Measurements from ENCODE around the gene ARHGAP6. TPM values are rescaled to one million over a fixed set of nuclear protein-coding genes. Genes with fewer than 3 reads are reported as not detected.

ARHGAP6 gene
- total and polyA plus RNA-seq, 9 of the 15 experiments (the other 6 are each of a cell fraction or from before 2014, with no cell fraction given), result 12.5 to 63.6 (median 41.8) TPM

- TF ChIP-seq CHD1 (IDR thresholded peaks at IDR 0.05; ENCODE audit: low read length), result no peak
- no peak for TF ChIP-seq FOXP4 (CRISPR knock-in tag; IDR thresholded peaks at IDR 0.05; ENCODE audit: borderline replicate concordance)
- TF ChIP-seq CBFA2T2 (conservative IDR thresholded peaks at IDR 0.05), result peak; percentile 35; the same call in 1 of the 2 replicates
- peak; percentile 39; the same call in 1 of the 2 replicates for TF ChIP-seq STAT5A (IDR thresholded peaks at IDR 0.05; ENCODE audit: borderline replicate concordance, low read length)
- TF ChIP-seq CBX2 (IDR thresholded peaks at IDR 0.05; ENCODE audit: insufficient read depth, low read length, poor library complexity, severe bottlenecking), result no peak
- peak; percentile 79 for TF ChIP-seq ARID1B (IDR thresholded peaks at IDR 0.05)
- no peak for TF ChIP-seq HEY1 (CRISPR knock-in tag; IDR thresholded peaks at IDR 0.05; ENCODE audit: borderline replicate concordance)
- TF ChIP-seq SMARCB1 (IDR thresholded peaks at IDR 0.05; ENCODE audit: insufficient read length, low read depth), result no peak
- TF ChIP-seq TAL1 (IDR thresholded peaks at IDR 0.05), result peak; percentile 31; the same call in 1 of the 2 replicates
These were observed 246.6 kb downstream of the ARHGAP6 start (continued) for GRCh38 chrX:11419102-11419501.

- Histone ChIP-seq H3K9ac (ENCODE audit: insufficient read depth in 1 of 2, low read depth in 2 of 2, low read length in 2 of 2) (no peak overlapping the region), H3K9me3 (replicated peaks; ENCODE audit: control insufficient read depth, insufficient read depth, low read depth, low read length) (0 out of 2 replicates have a peak, but pooled peaks cover 2% of the 10 kb centered on the region), H3K27me3 (ENCODE audit: control insufficient read depth in 2 of 2, insufficient read depth in 2 of 2, low read length in 2 of 2) (no peaks in the 10 kb centered on the region), H3K4me1 (replicated peaks in 1 of 2; ENCODE audit: control insufficient read depth in 2 of 2, insufficient read depth in 2 of 2, low read length in 2 of 2) (peaks cover 3 to 78% of the 10 kb centered on the region in 2 experiments), H3K79me2 (ENCODE audit: control insufficient read depth, insufficient read depth, low read length) (peaks cover 99% of the 10 kb centered on the region), H3K27ac (ENCODE audit: extremely low read depth, low read depth, low read length) (no peak overlapping the region; the same call in 2 of the 3 replicates), H3K9me1 (ENCODE audit: control insufficient read depth, insufficient read depth, low read length) (no peaks in the 10 kb centered on the region), H3K4me2 (ENCODE audit: insufficient read depth, low read length) (no peak overlapping the region), H3K36me3 (ENCODE audit: control insufficient read depth, insufficient read depth, low read length) (peaks cover 52% of the 10 kb centered on the region), H3K4me3 (no peak overlapping the region), H2AFZ (ENCODE audit: low read depth, low read length) (no peak overlapping the region), H4K20me1 (replicated peaks; ENCODE audit: control insufficient read depth, insufficient read depth, low read length) (no peaks in the 10 kb centered on the region)
- CTCF ChIA-PET (ENCODE audit: low intra/inter-chr PET ratio), result no interaction called here
- intact Hi-C loops (cut with micrococcal nuclease), result no loop called here
- no peak for FAIRE-seq
- in situ Hi-C loops (cut with MboI), result no loop called here
- no peak for ATAC-seq
- TF ChIP-seq MBD1 (CRISPR knock-in tag; IDR thresholded peaks at IDR 0.05) (0 out of 2 replicates have a peak, but pooled peaks have one; percentile 29), THAP7 (CRISPR knock-in tag; IDR thresholded peaks at IDR 0.05) (no peak)
- POLR2A ChIA-PET, result interaction anchor here (0.7 to 1.2 kb wide), 3 partner anchors 9 to 12 kb away, joined by 3 to 4 read pairs (median 3); no protein-coding TSS in a partner anchor
- BruUV-seq (replicated peaks), result no TSS peak
- DNase-seq (ENCODE audit: extremely low read depth in 1 of 4, low spot score in 3 of 4), result no peak
- WGBS (ENCODE audit: insufficient coverage, low coverage, missing lambda C conversion rate), result 86% methylated on average over 13 of the region's 13 CpGs
These were observed 249.1 kb downstream of the ARHGAP6 start for GRCh38 chrX:11416600-11416999.
